Naive thymus-derived CD8-positive, alpha-beta T cell (primary cell): ENCODE data around the gene METTL13. TPM values are rescaled to one million over a fixed set of nuclear protein-coding genes. Genes with fewer than 3 reads are reported as not detected.

Source experiments
- ATAC-seq, 2 donors: fragments of 150-1000 bp; cut with Tn5 transposase in 1 of 2; sonication (Bioruptor Pico), chemical (Tn5 transposase) in 1 of 2; 1 replicate in 1 of 2; 2 replicates in 1 of 2; pipeline ENCODE4 v1.10.0; 2021; ENCODE audit warnings: mild to moderate bottlenecking in 2 of 2, moderate library complexity in 2 of 2
- POLR2A ChIA-PET: fragments of 350-600 bp; sonication (Branson Sonifier 250); formaldehyde crosslinking; loops from one replicate; lab custom pipeline; 2021; ENCODE audit warnings: antibody characterized with exemption; lab: Charles Lee
- DNase-seq, 10 donors: peaks; one replicate each; pipeline versions ENCODE4 v3.0.0 to v3.0.0-alpha.2; 2020 to 2022
- H3K27ac Mint-ChIP-seq, 10 donors: one replicate each; pipeline ENCODE4 v1.8.0; 2020 to 2022; ENCODE audit warnings: mild to moderate bottlenecking in 10 of 10, mixed read lengths in 10 of 10, moderate library complexity in 4 of 10, inconsistent platforms in 1 of 10
- H3K27me3 Mint-ChIP-seq, 5 donors: one replicate each; pipeline ENCODE4 v1.8.0; 2021 to 2022; ENCODE audit warnings: mixed read lengths in 5 of 5
- H3K36me3 Mint-ChIP-seq, 3 donors: one replicate each; pipeline ENCODE4 v1.8.0; 2020 to 2022; ENCODE audit warnings: mixed read lengths in 3 of 3, mild to moderate bottlenecking in 2 of 3, inconsistent platforms in 1 of 3
- H3K4me1 Mint-ChIP-seq, 4 donors: one replicate each; pipeline ENCODE4 v1.8.0; 2021 to 2022; ENCODE audit warnings: mixed read lengths in 4 of 4
- H3K4me3 Mint-ChIP-seq, 10 donors: one replicate each; pipeline ENCODE4 v1.8.0; 2020 to 2022; ENCODE audit warnings: mild to moderate bottlenecking in 10 of 10, mixed read lengths in 10 of 10, moderate library complexity in 6 of 10, inconsistent platforms in 1 of 10
- H3K9me3 Mint-ChIP-seq, 9 donors: one replicate each; pipeline ENCODE4 v1.8.0; 2020 to 2022; ENCODE audit warnings: mixed read lengths in 9 of 9, mild to moderate bottlenecking in 3 of 9, inconsistent platforms in 1 of 9, moderate library complexity in 1 of 9
- polyA plus RNA-seq, 3 donors: library from polyadenylated mRNA; unstranded; fragments of 300-500 nt; fragmentation: Illumina TruSeq; gene quantifications; one replicate each; pipeline ENCODE4 v1.2.3, GENCODE V29; 2021
- total RNA-seq, 8 experiments: library from RNA in 2 of 8; stranded (reverse) in 2 of 8; gene quantifications; one replicate each; pipeline ENCODE4 v1.2.3 and lab custom pipeline; 2021 to 2026

Gene METTL13
- total and polyA plus RNA-seq, 5 experiments from 2014 or later, result 19.5 to 41.2 (median 32.7) TPM

GRCh38 chr1:171748651-171749050 lies 32.8 kb upstream of the METTL13 start:
- POLR2A ChIA-PET, result no interaction called here
- no peak overlapping the region for H3K4me3 Mint-ChIP-seq
- no peaks in the 10 kb centered on the region for H3K36me3 Mint-ChIP-seq
- H3K27ac Mint-ChIP-seq, result no peak overlapping the region
- H3K9me3 Mint-ChIP-seq, result no peaks in the 10 kb centered on the region
- ATAC-seq (no peak), DNase-seq (no peak)
- H3K27me3 Mint-ChIP-seq, result no peaks in the 10 kb centered on the region
- peaks cover 2 to 9% (median 4%) of the 10 kb centered on the region in 4 donors for H3K4me1 Mint-ChIP-seq

GRCh38 chr1:171751221-171751620 lies 30.2 kb upstream of the METTL13 start:
- H3K36me3 Mint-ChIP-seq, result no peaks in the 10 kb centered on the region
- ATAC-seq, result no peak
- H3K9me3 Mint-ChIP-seq, result no peaks in the 10 kb centered on the region
- no peak overlapping the region for H3K27ac Mint-ChIP-seq
- H3K4me3 Mint-ChIP-seq, result no peak overlapping the region
- POLR2A ChIA-PET, result interaction anchor here (0.6 kb wide), 1 partner anchor 30 kb away, joined by 3 read pairs; no protein-coding TSS in a partner anchor
- no peak for DNase-seq
- peaks cover 0 to 13% (median 3%) of the 10 kb centered on the region in 5 donors for H3K27me3 Mint-ChIP-seq
- peaks cover 0 to 2% (median 0%) of the 10 kb centered on the region in 4 donors for H3K4me1 Mint-ChIP-seq

- POLR2A ChIA-PET, result no interaction called here
- Mint-ChIP-seq H3K4me1 (peaks cover 0 to 2% (median 0%) of the 10 kb centered on the region in 4 donors), H3K36me3 (no peaks in the 10 kb centered on the region), H3K4me3 (no peak overlapping the region), H3K27me3 (peaks cover 0 to 14% (median 3%) of the 10 kb centered on the region in 5 donors), H3K27ac (no peak overlapping the region), H3K9me3 (no peaks in the 10 kb centered on the region)
- no peak for DNase-seq
- ATAC-seq, result no peak
These were observed 28.3 kb upstream of the METTL13 start for GRCh38 chr1:171753182-171753581.

GRCh38 chr1:171753685-171754352 lies 27.6 kb upstream of the METTL13 start:
- Mint-ChIP-seq H3K9me3 (no peaks in the 10 kb centered on the region), H3K4me3 (no peak overlapping the region), H3K36me3 (no peaks in the 10 kb centered on the region), H3K4me1 (peaks cover 0 to 2% (median 0%) of the 10 kb centered on the region in 4 donors), H3K27me3 (peaks cover 0 to 14% (median 3%) of the 10 kb centered on the region in 5 donors), H3K27ac (peak overlapping the region in 1 of 10 donors; percentile 63)
- ATAC-seq (no peak), DNase-seq (no peak)
- POLR2A ChIA-PET, result interaction anchor here (1.7 kb wide), 1 partner anchor 11 kb away, joined by 8 read pairs; the partner anchor contains the start of gene VAMP4

- H3K4me3 Mint-ChIP-seq, result no peak overlapping the region
- POLR2A ChIA-PET, result interaction anchor here (1.7 kb wide), 1 partner anchor 12 kb away, joined by 8 read pairs; the partner anchor contains the start of gene VAMP4
- no peak overlapping the region for H3K27ac Mint-ChIP-seq
- DNase-seq, result no peak
- ATAC-seq, result no peak
- H3K36me3 Mint-ChIP-seq, result no peaks in the 10 kb centered on the region
- H3K4me1 Mint-ChIP-seq, result peaks cover 0 to 2% (median 0%) of the 10 kb centered on the region in 4 donors
- H3K27me3 Mint-ChIP-seq, result peaks cover 0 to 14% (median 5%) of the 10 kb centered on the region in 5 donors
- no peaks in the 10 kb centered on the region for H3K9me3 Mint-ChIP-seq
These were observed 27.1 kb upstream of the METTL13 start for GRCh38 chr1:171754353-171754705.

- POLR2A ChIA-PET, result interaction anchor here (1.7 kb wide), 1 partner anchor 13 kb away, joined by 8 read pairs; the partner anchor contains the start of gene VAMP4
These were observed 26.5 kb upstream of the METTL13 start for GRCh38 chr1:171754971-171755370.

GRCh38 chr1:171756856-171757255 lies 24.6 kb upstream of the METTL13 start:
- H3K27ac Mint-ChIP-seq, result no peak overlapping the region
- POLR2A ChIA-PET, result no interaction called here
- H3K4me1 Mint-ChIP-seq, result peaks cover 0 to 2% (median 0%) of the 10 kb centered on the region in 4 donors
- H3K4me3 Mint-ChIP-seq, result no peak overlapping the region
- no peak for DNase-seq
- H3K9me3 Mint-ChIP-seq, result no peaks in the 10 kb centered on the region
- ATAC-seq, result no peak
- H3K36me3 Mint-ChIP-seq, result no peaks in the 10 kb centered on the region
- H3K27me3 Mint-ChIP-seq, result peaks cover 0 to 14% (median 5%) of the 10 kb centered on the region in 5 donors

More at GRCh38 chr1:171754971-171755370, 26.5 kb upstream of the METTL13 start:
- Mint-ChIP-seq H3K27ac (no peak overlapping the region), H3K9me3 (no peaks in the 10 kb centered on the region), H3K4me1 (peaks cover 0 to 2% (median 0%) of the 10 kb centered on the region in 4 donors), H3K36me3 (no peaks in the 10 kb centered on the region), H3K27me3 (peaks cover 0 to 14% (median 5%) of the 10 kb centered on the region in 5 donors), H3K4me3 (no peak overlapping the region)
- DNase-seq (no peak), ATAC-seq (no peak)

- Mint-ChIP-seq H3K27me3 (peaks cover 2 to 16% (median 6%) of the 10 kb centered on the region in 5 donors), H3K27ac (no peak overlapping the region), H3K36me3 (no peaks in the 10 kb centered on the region), H3K9me3 (no peaks in the 10 kb centered on the region), H3K4me3 (no peak overlapping the region), H3K4me1 (peaks cover 0 to 2% (median 0%) of the 10 kb centered on the region in 4 donors)
- ATAC-seq, result no peak
- no peak for DNase-seq
- POLR2A ChIA-PET, result no interaction called here
These were observed 23.4 kb upstream of the METTL13 start for GRCh38 chr1:171758011-171758410.

- no peak for ATAC-seq
- H3K4me3 Mint-ChIP-seq, result no peak overlapping the region
- H3K9me3 Mint-ChIP-seq, result no peaks in the 10 kb centered on the region
- H3K36me3 Mint-ChIP-seq, result no peaks in the 10 kb centered on the region
- POLR2A ChIA-PET, result interaction anchor here (0.6 kb wide), 1 partner anchor 662 kb away, joined by 3 read pairs; no protein-coding TSS in a partner anchor
- H3K4me1 Mint-ChIP-seq, result peaks cover 0 to 1% (median 0%) of the 10 kb centered on the region in 4 donors
- H3K27me3 Mint-ChIP-seq, result peaks cover 2 to 26% (median 11%) of the 10 kb centered on the region in 5 donors
- no peak for DNase-seq
- no peak overlapping the region for H3K27ac Mint-ChIP-seq
These were observed 19.3 kb upstream of the METTL13 start for GRCh38 chr1:171762143-171762563.

GRCh38 chr1:171763764-171764163 lies 17.7 kb upstream of the METTL13 start:
- ATAC-seq (no peak), DNase-seq (no peak)
- Mint-ChIP-seq H3K9me3 (no peaks in the 10 kb centered on the region), H3K27ac (no peak overlapping the region), H3K4me3 (no peak overlapping the region), H3K36me3 (no peaks in the 10 kb centered on the region), H3K4me1 (peaks cover 0 to 1% (median 0%) of the 10 kb centered on the region in 4 donors), H3K27me3 (peaks cover 2 to 26% (median 11%) of the 10 kb centered on the region in 5 donors)
- POLR2A ChIA-PET, result no interaction called here

GRCh38 chr1:171769171-171769570 lies 12.3 kb upstream of the METTL13 start:
- peaks cover 10 to 25% (median 13%) of the 10 kb centered on the region in 5 donors for H3K27me3 Mint-ChIP-seq
- no peak overlapping the region for H3K27ac Mint-ChIP-seq
- no peak overlapping the region for H3K4me3 Mint-ChIP-seq
- H3K36me3 Mint-ChIP-seq, result no peaks in the 10 kb centered on the region
- H3K4me1 Mint-ChIP-seq, result peaks cover 0 to 3% (median 0%) of the 10 kb centered on the region in 4 donors
- ATAC-seq, result no peak
- POLR2A ChIA-PET, result no interaction called here
- no peaks in the 10 kb centered on the region for H3K9me3 Mint-ChIP-seq
- no peak for DNase-seq

GRCh38 chr1:171769754-171770153 lies 11.7 kb upstream of the METTL13 start:
- POLR2A ChIA-PET, result no interaction called here
- Mint-ChIP-seq H3K9me3 (no peaks in the 10 kb centered on the region), H3K4me1 (peaks cover 0 to 3% (median 0%) of the 10 kb centered on the region in 4 donors), H3K27ac (no peak overlapping the region), H3K36me3 (no peaks in the 10 kb centered on the region), H3K4me3 (no peak overlapping the region), H3K27me3 (peaks cover 11 to 23% (median 13%) of the 10 kb centered on the region in 5 donors)
- DNase-seq (no peak), ATAC-seq (no peak)

- Mint-ChIP-seq H3K4me3 (no peak overlapping the region), H3K27me3 (peaks cover 8 to 20% (median 17%) of the 10 kb centered on the region in 5 donors), H3K9me3 (no peaks in the 10 kb centered on the region), H3K36me3 (no peaks in the 10 kb centered on the region), H3K27ac (no peak overlapping the region), H3K4me1 (peaks cover 0 to 3% (median 0%) of the 10 kb centered on the region in 4 donors)
- DNase-seq, result no peak
- POLR2A ChIA-PET, result no interaction called here
- no peak for ATAC-seq
These were observed 9.1 kb upstream of the METTL13 start for GRCh38 chr1:171772312-171772711.
